Neural cell (in vitro differentiated cells): ENCODE results near the gene CDC5L.

ENCODE experiments used
- CTCF ChIP-seq: fragments of 450-650 bp; IDR thresholded peaks from 2 replicates; pipeline ENCODE4 v1.5.1; 2014; ENCODE audit warnings: antibody characterized with exemption, mild to moderate bottlenecking, moderate library complexity; ENCODE audit not compliant: poor library complexity, severe bottlenecking
- EZH2 ChIP-seq: fragments of 200-600, 300-800 bp; shearing (Covaris generic), sonication (generic); IDR thresholded peaks from 2 replicates; pipeline ENCODE4 v1.6.1; 2014; ENCODE audit warnings: antibody characterized with exemption, low read length, borderline replicate concordance, mild to moderate bottlenecking; ENCODE audit not compliant: insufficient read depth, poor library complexity, severe bottlenecking
- POLR2AphosphoS5 ChIP-seq: IDR thresholded peaks from 2 replicates; pipeline ENCODE4 v1.6.1; 2012
- RAD21 ChIP-seq: fragments of 450-650 bp; conservative IDR thresholded peaks from 2 replicates; pipeline ENCODE4 v1.6.1; 2014; ENCODE audit warnings: antibody characterized with exemption, mild to moderate bottlenecking, moderate library complexity
- REST ChIP-seq: IDR thresholded peaks from 2 replicates; pipeline ENCODE4 v1.6.1; 2012; ENCODE audit warnings: borderline replicate concordance
- TAF1 ChIP-seq: IDR thresholded peaks from 2 replicates; pipeline ENCODE4 v1.6.1; 2012; ENCODE audit warnings: low read depth

- no peak for TF ChIP-seq POLR2AphosphoS5
- no peak for TF ChIP-seq CTCF
- no peak for TF ChIP-seq REST
- no peak for TF ChIP-seq EZH2
- TF ChIP-seq TAF1: no peak
- TF ChIP-seq RAD21: no peak
These were observed 54.7 kb downstream of the CDC5L start for GRCh38 chr6:44442236-44442635.
